ENCODE measurements around the gene ARPC5L. TPM values are rescaled to one million over a fixed set of nuclear protein-coding genes. Genes with fewer than 3 reads are reported as not detected.
A peak's percentile ranks its signal among the peaks of the same experiment; 100 is the strongest.
"Not testable (repeated sequence)": the region's sequence is repeated elsewhere in the genome, so short reads cannot be mapped to it uniquely, and the experiment has no call there.

Gene ARPC5L
- total RNA-seq, 1 donor from 2014 or later = 53.3 TPM

DNA sequence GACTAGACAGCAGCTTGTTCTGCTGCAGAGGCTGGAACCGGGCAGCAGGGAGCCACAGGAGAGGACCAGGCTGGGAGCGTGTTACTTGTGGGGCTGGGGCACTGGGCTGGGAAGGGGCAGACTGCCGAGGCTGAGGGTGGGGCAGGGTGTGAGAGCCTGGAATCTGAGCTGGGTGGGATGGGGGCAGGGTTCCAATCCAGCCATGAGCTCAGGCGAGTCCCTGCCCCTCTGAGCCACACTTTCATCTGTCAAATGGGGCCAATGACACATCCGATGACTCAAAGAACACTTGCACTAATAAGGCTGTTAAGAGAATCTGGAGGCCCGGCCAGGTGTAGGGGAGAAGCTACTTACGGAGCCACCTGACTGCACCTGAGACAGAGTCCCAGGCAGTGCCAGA, 27.3 kb upstream of the ARPC5L start:
- H3K4me3 ChIP-seq (ENCODE audit: low read depth, low read length) = no peak overlapping the region
- no peak for DNase-seq (ENCODE audit: low read depth)

DNA sequence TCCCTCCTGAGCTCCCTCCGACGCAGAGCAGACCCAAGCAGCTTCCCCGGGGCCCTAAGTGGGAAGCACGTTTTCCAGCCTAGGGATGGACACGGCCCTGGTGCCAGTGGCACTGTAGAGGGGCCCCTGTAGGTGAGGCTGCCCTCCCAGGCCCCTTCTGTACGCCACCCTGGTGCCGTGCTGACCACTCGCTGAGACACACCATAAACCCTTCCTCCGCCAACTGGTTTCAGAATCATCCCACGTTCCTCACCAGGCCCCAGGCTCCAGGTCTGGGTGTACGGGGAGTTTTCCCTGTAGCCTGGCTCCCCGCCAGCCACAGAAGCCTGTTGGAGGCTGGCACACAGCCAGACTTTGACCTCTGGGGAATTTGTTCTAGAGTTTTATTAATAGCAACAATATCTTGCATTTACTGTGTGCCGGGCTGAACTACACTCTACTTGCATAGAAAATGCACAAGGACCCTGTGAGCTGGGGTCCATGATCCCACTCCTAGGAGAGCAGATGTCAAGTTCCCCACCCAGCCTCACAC, 26.8 kb upstream of the ARPC5L start:
- DNase-seq (ENCODE audit: low read depth) = peak; percentile 37
- peak overlapping the region; percentile 8 for H3K4me3 ChIP-seq (ENCODE audit: low read depth, low read length)
- TF ChIP-seq, protein P1, sequence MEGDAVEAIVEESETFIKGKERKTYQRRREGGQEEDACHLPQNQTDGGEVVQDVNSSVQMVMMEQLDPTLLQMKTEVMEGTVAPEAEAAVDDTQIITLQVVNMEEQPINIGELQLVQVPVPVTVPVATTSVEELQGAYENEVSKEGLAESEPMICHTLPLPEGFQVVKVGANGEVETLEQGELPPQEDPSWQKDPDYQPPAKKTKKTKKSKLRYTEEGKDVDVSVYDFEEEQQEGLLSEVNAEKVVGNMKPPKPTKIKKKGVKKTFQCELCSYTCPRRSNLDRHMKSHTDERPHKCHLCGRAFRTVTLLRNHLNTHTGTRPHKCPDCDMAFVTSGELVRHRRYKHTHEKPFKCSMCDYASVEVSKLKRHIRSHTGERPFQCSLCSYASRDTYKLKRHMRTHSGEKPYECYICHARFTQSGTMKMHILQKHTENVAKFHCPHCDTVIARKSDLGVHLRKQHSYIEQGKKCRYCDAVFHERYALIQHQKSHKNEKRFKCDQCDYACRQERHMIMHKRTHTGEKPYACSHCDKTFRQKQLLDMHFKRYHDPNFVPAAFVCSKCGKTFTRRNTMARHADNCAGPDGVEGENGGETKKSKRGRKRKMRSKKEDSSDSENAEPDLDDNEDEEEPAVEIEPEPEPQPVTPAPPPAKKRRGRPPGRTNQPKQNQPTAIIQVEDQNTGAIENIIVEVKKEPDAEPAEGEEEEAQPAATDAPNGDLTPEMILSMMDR (conservative IDR thresholded peaks at IDR 0.05; ENCODE audit: low read depth, low read length) = no peak

More for the DNA sequence above, 27.3 kb upstream of the ARPC5L start:
- TF ChIP-seq, protein P1 (conservative IDR thresholded peaks at IDR 0.05; ENCODE audit: low read depth, low read length) = no peak

DNA sequence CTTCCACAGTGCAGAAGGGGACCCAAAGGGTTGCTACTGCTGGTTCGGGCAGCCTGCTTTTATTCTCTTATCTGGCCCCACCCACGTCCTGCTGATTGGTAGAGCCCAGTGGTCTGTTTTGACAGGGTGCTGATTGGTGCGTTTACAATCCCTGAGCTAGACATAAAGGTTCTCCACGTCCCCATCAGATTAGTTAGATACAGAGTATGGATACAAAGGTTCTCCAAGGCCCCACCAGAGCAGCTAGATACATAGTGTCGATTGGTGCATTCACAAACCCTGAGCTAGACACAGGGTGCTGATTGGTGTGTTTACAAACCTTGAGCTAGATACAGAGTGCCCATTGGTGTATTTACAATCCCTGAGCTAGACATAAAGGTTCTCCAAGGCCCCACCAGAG, 23.8 kb upstream of the ARPC5L start:
- H3K4me3 ChIP-seq (ENCODE audit: low read depth, low read length); DNase-seq (ENCODE audit: low read depth): not testable (repeated sequence)

DNA sequence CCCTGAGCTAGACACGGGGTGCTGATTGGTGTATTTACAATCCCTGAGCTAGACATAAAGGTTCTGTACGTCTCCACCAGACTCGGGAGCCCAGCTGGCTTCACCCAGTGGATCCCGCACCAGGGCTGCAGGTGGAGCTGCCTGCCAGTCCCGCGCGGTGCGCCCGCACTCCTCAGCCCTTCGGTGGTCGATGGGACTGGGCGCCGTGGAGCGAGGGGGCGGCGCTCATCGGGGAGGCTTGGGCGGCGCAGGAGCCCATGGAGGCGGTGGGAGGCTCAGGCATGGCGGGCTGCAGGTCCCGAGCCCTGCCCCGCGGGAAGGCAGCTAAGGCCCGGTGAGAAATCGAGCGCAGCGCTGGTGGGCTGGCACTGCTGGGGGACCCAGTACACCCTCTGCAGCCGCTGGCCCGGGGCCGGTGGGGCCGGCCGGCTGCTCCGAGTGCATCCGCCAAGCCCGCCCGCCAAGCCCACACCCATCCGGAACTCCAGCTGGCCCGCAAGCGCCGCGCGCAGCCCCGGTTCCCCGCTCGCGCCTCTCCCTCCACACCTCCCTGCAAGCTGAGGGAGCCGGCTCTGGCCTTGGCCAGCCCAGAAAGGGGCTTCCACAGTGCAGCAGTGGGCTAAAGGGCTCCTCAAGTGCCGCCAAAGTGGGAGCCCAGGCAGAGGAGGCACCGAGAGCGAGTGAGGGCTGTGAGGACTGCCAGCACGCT, 23.2 kb upstream of the ARPC5L start:
- DNase-seq (ENCODE audit: low read depth); H3K4me3 ChIP-seq (ENCODE audit: low read depth, low read length): not testable (repeated sequence)

DNA sequence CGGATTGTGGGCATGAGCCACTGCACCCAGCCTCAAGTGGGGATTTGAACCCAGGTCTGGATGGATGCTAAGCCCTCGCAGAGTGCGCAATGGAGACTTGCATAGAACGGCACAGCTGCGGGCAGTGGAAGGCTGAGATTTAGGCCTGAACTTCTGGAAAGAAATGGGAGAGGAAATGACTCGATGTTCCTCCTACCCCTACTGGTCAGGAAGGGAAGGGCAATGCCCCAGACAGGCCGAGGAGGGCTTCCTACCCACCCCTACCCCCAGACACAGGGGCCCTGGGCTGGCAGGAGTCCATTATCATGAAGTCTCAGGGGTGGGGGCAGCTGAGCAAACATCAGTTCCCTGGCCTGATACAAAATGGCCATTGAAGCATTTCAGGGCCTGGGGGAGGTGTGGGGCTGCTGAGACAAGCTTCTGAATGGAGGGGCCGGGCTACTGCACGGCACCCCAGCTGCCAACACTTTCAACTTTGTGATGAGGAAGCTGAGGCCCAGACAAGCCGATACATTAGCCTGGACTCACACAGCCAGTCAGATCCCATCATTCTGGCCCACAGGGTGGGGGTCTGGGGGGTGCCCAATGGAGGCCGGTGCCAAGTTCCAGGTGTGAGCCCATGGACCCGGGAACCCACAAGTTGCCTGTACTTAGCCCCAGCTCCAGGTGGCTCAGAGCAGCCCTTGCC, 22.2 kb upstream of the ARPC5L start:
- DNase-seq (ENCODE audit: low read depth) = no peak
- TF ChIP-seq, protein P1 (conservative IDR thresholded peaks at IDR 0.05; ENCODE audit: low read depth, low read length) = peak; percentile 50
- no peak overlapping the region for H3K4me3 ChIP-seq (ENCODE audit: low read depth, low read length)

DNA sequence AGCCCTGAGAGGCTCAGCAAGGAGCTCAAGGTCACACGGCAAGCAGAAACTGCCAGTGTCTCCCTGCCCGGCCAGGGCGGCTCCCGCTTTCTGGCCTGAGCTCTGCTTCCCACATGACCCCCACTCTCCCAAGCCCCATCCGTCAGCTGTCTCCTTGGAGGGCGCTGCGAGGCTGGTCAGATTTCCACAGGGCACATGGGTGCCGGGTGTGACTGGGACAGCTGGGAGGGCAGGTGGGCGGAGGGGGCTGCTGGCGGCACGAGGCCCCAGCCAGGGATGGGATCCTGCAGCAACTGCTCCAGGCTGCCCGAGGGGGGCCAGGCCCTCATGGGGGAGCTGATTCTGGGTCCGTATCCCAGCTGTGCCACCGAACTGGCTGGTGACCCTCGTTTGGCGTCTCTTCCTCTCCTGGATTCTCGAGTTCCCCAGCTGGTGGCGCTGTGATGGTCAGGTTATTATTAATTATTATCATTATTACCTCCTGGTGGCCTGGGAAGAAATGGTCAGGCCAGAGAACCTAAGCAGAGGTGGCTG, 21.6 kb upstream of the ARPC5L start:
- TF ChIP-seq, protein P1 (conservative IDR thresholded peaks at IDR 0.05; ENCODE audit: low read depth, low read length) = peak; percentile 39
- no peak overlapping the region for H3K4me3 ChIP-seq (ENCODE audit: low read depth, low read length)

DNA sequence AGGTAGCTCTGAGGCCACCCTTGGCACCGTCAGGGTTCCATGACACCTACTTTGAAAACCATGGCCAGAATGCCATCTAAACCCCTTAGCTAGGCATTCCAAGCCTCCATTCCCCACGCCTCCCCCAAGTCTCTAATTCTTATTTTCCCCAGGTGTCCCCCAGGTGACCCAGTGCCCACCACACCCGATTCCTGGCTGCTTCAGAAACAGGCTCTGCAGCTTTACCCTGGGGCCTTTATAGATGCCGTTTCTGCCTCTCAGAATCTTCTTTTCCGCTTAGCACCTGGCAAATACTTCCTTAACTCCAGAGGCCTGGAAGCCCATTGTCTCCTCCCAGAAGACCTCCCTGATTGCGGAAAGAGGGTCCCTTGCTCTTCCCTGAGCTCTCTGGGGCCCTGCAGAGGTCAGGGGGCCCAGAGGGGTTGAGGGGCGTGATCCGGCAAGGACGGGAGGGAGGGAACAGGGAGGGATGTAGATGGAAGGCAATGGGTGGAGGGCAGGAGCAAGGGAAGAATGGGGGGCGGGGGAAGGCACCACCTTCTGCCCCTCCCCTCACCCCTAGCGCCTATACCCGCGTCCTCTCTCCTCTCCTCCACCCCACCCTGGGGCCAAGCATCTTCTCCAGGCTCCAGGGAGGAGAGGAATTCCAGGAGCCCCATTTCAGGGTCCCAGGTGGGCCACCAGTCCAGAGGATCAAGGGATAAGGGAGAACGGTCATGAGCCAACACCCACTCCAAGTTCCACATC, 20.7 kb upstream of the ARPC5L start:
- DNase-seq (ENCODE audit: low read depth) = no peak
- H3K4me3 ChIP-seq (ENCODE audit: low read depth, low read length) = no peak overlapping the region
- TF ChIP-seq, protein P1 (conservative IDR thresholded peaks at IDR 0.05; ENCODE audit: low read depth, low read length) = no peak

More for the DNA sequence above, 21.6 kb upstream of the ARPC5L start:
- DNase-seq (ENCODE audit: low read depth) = no peak
